B cell (primary cell): Measurements from ENCODE around the gene TRAPPC12. TPM values are rescaled to one million over a fixed set of nuclear protein-coding genes. Genes with fewer than 3 reads are reported as not detected.

Experiments used
- ATAC-seq: fragments of 200-7000 bp; cut with Tn5 transposase; one replicate; pipeline ENCODE4 v1.10.0; 2021; ENCODE audit warnings: low read depth, mild to moderate bottlenecking, moderate number of reproducible peaks, moderate library complexity
- CTCF ChIA-PET: fragments of 350-600 bp; sonication (Branson Sonifier 250); formaldehyde crosslinking; loops from one replicate; lab custom pipeline; 2021; ENCODE audit warnings: antibody characterized with exemption, inconsistent platforms; lab: Charles Lee
- POLR2A ChIA-PET: fragments of 350-600 bp; sonication (Branson Sonifier 250); formaldehyde crosslinking; loops from one replicate; lab custom pipeline; 2021; ENCODE audit warnings: antibody characterized with exemption; lab: Charles Lee
- DNase-seq: peaks from one replicate; pipeline ENCODE4 v3.0.0; 2013
- H2AFZ ChIP-seq: 2 replicates; pipeline ENCODE4 v1.6.1; 2012; ENCODE audit warnings: mild to moderate bottlenecking, low read depth, low read length; ENCODE audit not compliant: insufficient read depth, poor library complexity, severe bottlenecking
- H3K27ac ChIP-seq, 2 donors: 1 replicate in 1 of 2; 2 replicates in 1 of 2; pipeline ENCODE4 v1.5.1; 2012 to 2013; ENCODE audit warnings: low read length in 2 of 2, mild to moderate bottlenecking in 2 of 2, moderate library complexity in 1 of 2
- H3K27me3 ChIP-seq, 4 experiments: fragments of 200-600 bp in 1 of 4; sonication (generic) in 1 of 4; replicated peaks in 1 of 4; 1 replicate in 2 of 4; 2 replicates in 2 of 4; pipeline versions ENCODE4 v1.6.1 to v1.7.0; 2013 to 2016; ENCODE audit warnings: low read length in 3 of 4, mild to moderate bottlenecking in 2 of 4, mixed read lengths in 1 of 4, moderate library complexity in 1 of 4; ENCODE audit not compliant: insufficient read depth in 4 of 4, control insufficient read depth in 3 of 4; ENCODE audit errors: control extremely low read depth in 1 of 4
- H3K36me3 ChIP-seq, 2 experiments: replicated peaks in 1 of 2; 1 replicate in 1 of 2; 2 replicates in 1 of 2; pipeline versions ENCODE4 v1.6.1 to v1.7.1; 2013; ENCODE audit warnings: low read length in 1 of 2; ENCODE audit not compliant: insufficient read depth in 2 of 2, control insufficient read depth in 1 of 2; ENCODE audit errors: control extremely low read depth in 1 of 2, extremely low read depth in 1 of 2
- H3K4me1 ChIP-seq, 2 donors: fragments of 200-600 bp in 1 of 2; sonication (generic) in 1 of 2; 1 replicate in 1 of 2; 2 replicates in 1 of 2; pipeline versions ENCODE4 v1.5.1 to v1.6.1; 2013 to 2017; ENCODE audit warnings: low read length in 2 of 2; ENCODE audit not compliant: control insufficient read depth in 2 of 2, insufficient read depth in 2 of 2
- H3K4me2 ChIP-seq: replicated peaks from 2 replicates; pipeline ENCODE3; 2012; ENCODE audit warnings: mild to moderate bottlenecking, low read depth, low read length; ENCODE audit not compliant: poor library complexity, severe bottlenecking
- H3K4me3 ChIP-seq, 5 experiments: fragments of 200-600 bp in 1 of 5; sonication (generic) in 1 of 5; 1 replicate in 3 of 5; 2 replicates in 2 of 5; pipeline versions ENCODE4 v1.5.1 to v1.7.0; 2011 to 2016; ENCODE audit warnings: low read length in 4 of 5, mild to moderate bottlenecking in 4 of 5, low read depth in 2 of 5, control low read depth in 1 of 5, moderate library complexity in 1 of 5; ENCODE audit not compliant: insufficient read depth in 1 of 5; ENCODE audit errors: control extremely low read depth in 1 of 5, extremely low read depth in 1 of 5
- H3K79me2 ChIP-seq: fragments of 200-600 bp; sonication (generic); one replicate; pipeline ENCODE4 v1.6.0; 2016; ENCODE audit warnings: low read length; ENCODE audit not compliant: control insufficient read depth, insufficient read depth
- H3K9ac ChIP-seq: fragments of 200-600 bp; sonication (generic); 2 replicates; pipeline ENCODE4 v1.6.1; 2017; ENCODE audit warnings: mild to moderate bottlenecking, low read length, moderate library complexity
- H3K9me3 ChIP-seq, 3 donors: one replicate each; pipeline versions ENCODE4 v1.6.1 to v1.7.1; 2013; ENCODE audit warnings: low read length in 2 of 3; ENCODE audit not compliant: control insufficient read depth in 2 of 3, insufficient read depth in 1 of 3; ENCODE audit errors: control extremely low read depth in 1 of 3
- H4K20me1 ChIP-seq: 2 replicates; pipeline ENCODE4 v1.6.0; 2012; ENCODE audit warnings: mild to moderate bottlenecking, low read length; ENCODE audit not compliant: insufficient read depth, control insufficient read depth, poor library complexity, severe bottlenecking
- H3K27ac Mint-ChIP-seq: one replicate; pipeline ENCODE4 v1.8.0; 2021; ENCODE audit warnings: mixed read lengths
- H3K27me3 Mint-ChIP-seq: one replicate; pipeline ENCODE4 v1.8.0; 2021; ENCODE audit warnings: mixed read lengths
- H3K4me1 Mint-ChIP-seq: one replicate; pipeline ENCODE4 v1.8.0; 2021; ENCODE audit warnings: mixed read lengths
- H3K4me3 Mint-ChIP-seq: one replicate; pipeline ENCODE4 v1.8.0; 2021; ENCODE audit warnings: mixed read lengths
- H3K9me3 Mint-ChIP-seq: one replicate; pipeline ENCODE4 v1.8.0; 2022; ENCODE audit warnings: mixed read lengths; ENCODE audit not compliant: insufficient read depth
- EZH2 ChIP-seq: IDR thresholded peaks from 2 replicates; pipeline ENCODE4 v1.6.1; 2012; ENCODE audit warnings: borderline replicate concordance, low read depth, mild to moderate bottlenecking, moderate library complexity, low read length; ENCODE audit not compliant: insufficient read depth, poor library complexity, severe bottlenecking
- WGBS: methylation state at CpG from one replicate; pipeline ENCODE4 v1.1.5; 2013; ENCODE audit warnings: missing lambda C conversion rate; ENCODE audit not compliant: insufficient coverage; 5-methylcytosine and 5-hydroxymethylcytosine counted together
- intact Hi-C: fragments of 100-400 bp; cut with micrococcal nuclease; formaldehyde crosslinking; loops from one replicate; pipeline ENCODE4 v1.10.0; 2022
- polyA plus RNA-seq: library from polyadenylated mRNA; depleted of rRNA; stranded (reverse); fragments of >200 nt; gene quantifications from 2 replicates; pipeline ENCODE4 v1.2.3, GENCODE V29; 2012
- total RNA-seq, 2 donors: library from RNA; stranded (reverse); fragments of 120-200 nt in 1 of 2; gene quantifications; 1 replicate in 1 of 2; 2 replicates in 1 of 2; pipeline versions ENCODE4 v1.2.3 to v1.2.4, GENCODE V29; 2013 to 2022
- TF ChIP-seq, protein P1 (sequence below): fragments of 200-600 bp; IDR thresholded peaks from one replicate; pipeline ENCODE4 v1.8.0; 2022; ENCODE audit warnings: antibody characterized with exemption, mild to moderate bottlenecking

Gene TRAPPC12
- total and polyA plus RNA-seq, 2 donors (not counting 1 experiment from before 2014, with no cell fraction given): 80.9 to 151 TPM

DNA sequence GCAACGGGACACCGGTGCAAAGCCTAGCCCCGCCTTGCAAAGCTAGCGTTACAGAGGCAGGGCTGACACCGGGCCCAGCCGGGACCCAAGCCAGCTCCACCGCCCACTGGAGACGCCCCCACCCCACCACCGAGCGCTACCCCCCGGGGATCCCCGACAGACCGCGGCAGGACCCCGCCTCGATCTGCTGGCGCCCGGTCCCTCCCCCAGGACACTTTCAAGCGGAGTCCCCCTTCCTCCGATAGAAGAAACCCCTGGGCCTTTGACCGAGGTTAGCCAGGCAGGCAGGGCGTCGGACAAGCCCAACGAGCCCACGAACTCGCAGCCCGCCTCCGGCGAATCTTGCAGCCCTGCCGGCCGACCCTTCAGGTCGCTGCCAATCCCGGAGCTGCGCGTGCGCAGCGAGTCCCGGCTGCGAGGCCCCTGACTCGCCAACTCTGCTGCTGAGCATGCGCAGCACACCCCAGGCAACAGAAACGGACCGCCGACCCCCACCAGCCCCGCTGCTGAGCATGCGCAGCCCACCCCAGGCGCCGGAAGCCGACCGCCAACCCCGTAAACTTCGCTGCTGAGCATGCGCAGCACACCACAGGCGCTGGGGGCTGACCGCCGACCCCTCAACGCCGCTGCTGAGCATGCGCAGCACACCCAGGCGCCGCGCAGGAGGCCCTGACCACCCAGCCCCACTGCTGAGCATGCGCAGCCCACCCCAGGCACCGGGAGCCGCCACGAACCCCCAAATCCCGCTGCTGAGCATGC lies 139.2 kb downstream of the TRAPPC12 start:
- POLR2A ChIA-PET: interaction anchor here (0.9 to 3.3 kb wide), 5 partner anchors 17 to 140 kb away, joined by 3 to 26 read pairs (median 13); partner anchors contain the start of genes EIPR1, RNASEH1 and TRAPPC12
- DNase-seq: peak; percentile 99
- peak overlapping the region; percentile 52 to 87 (median 79) for H3K4me3 ChIP-seq
- no peaks in the 10 kb centered on the region for H3K36me3 ChIP-seq
- peaks cover 9% of the 10 kb centered on the region for H4K20me1 ChIP-seq
- CTCF ChIA-PET: interaction anchor here (0.7 kb wide), 1 partner anchor 57 kb away, joined by 3 read pairs; no protein-coding TSS in a partner anchor
- intact Hi-C loops: loop anchor here (1.0 kb wide), 3 partner anchors 40 to 141 kb away; partner anchors contain the start of genes EIPR1, RNASEH1 and RPS7
- peak overlapping the region; percentile 73 to 93 for H3K27ac ChIP-seq
- no peaks in the 10 kb centered on the region for H3K27me3 ChIP-seq
- Mint-ChIP-seq H3K27me3 (no peaks in the 10 kb centered on the region), H3K27ac (peak overlapping the region; percentile 97), H3K9me3 (peaks cover 8% of the 10 kb centered on the region), H3K4me1 (peaks cover 38% of the 10 kb centered on the region), H3K4me3 (peak overlapping the region; percentile 96)
- peak overlapping the region; percentile 88 for H3K9ac ChIP-seq
- TF ChIP-seq EZH2: no peak
- TF ChIP-seq, protein P1, sequence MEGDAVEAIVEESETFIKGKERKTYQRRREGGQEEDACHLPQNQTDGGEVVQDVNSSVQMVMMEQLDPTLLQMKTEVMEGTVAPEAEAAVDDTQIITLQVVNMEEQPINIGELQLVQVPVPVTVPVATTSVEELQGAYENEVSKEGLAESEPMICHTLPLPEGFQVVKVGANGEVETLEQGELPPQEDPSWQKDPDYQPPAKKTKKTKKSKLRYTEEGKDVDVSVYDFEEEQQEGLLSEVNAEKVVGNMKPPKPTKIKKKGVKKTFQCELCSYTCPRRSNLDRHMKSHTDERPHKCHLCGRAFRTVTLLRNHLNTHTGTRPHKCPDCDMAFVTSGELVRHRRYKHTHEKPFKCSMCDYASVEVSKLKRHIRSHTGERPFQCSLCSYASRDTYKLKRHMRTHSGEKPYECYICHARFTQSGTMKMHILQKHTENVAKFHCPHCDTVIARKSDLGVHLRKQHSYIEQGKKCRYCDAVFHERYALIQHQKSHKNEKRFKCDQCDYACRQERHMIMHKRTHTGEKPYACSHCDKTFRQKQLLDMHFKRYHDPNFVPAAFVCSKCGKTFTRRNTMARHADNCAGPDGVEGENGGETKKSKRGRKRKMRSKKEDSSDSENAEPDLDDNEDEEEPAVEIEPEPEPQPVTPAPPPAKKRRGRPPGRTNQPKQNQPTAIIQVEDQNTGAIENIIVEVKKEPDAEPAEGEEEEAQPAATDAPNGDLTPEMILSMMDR: no peak
- under 1% methylated on average over 67 of the region's 67 CpGs for WGBS
- H3K79me2 ChIP-seq: peaks cover 31% of the 10 kb centered on the region
- H3K4me1 ChIP-seq: peaks cover 18 to 25% of the 10 kb centered on the region in 2 donors
- H3K9me3 ChIP-seq: peaks cover 0 to 2% (median under 1%) of the 10 kb centered on the region in 3 donors
- peak; percentile 76 for ATAC-seq
- peak overlapping the region; percentile 98 for H2AFZ ChIP-seq
- peak overlapping the region; percentile 94 for H3K4me2 ChIP-seq
